Measurements from ENCODE around the gene MAOB. TPM values are rescaled to one million over a fixed set of nuclear protein-coding genes. Genes with fewer than 3 reads are reported as not detected.
A peak's percentile ranks its signal among the peaks of the same experiment; 100 is the strongest.
"Not testable (repeated sequence)": the region's sequence is repeated elsewhere in the genome, so short reads cannot be mapped to it uniquely, and the experiment has no call there.

Gene MAOB
- 100 to 1,000 TPM in 1 of 4 donors, 10 to 100 TPM in 3; 32.9 to 131 (median 58.2) TPM for total RNA-seq

- H3K4me1 ChIP-seq = no peaks in the 10 kb centered on the region
- DNase-seq = peak; percentile 43 to 54
Observed at GRCh38 chrX:43882294-43882681, at the start of gene MAOB. TSS of gene MAOB (minus strand) at chrX:43882450. CDS start at chrX:43882299, 151 bp downstream.

GRCh38 chrX:43922032-43922431 lies 39.8 kb upstream of the MAOB start:
- intact Hi-C loops (cut with DNase I; ENCODE audit: low total_unique reads); H3K9me3 ChIP-seq; H3K27ac ChIP-seq; DNase-seq; H3K27me3 ChIP-seq; H3K36me3 ChIP-seq; H3K4me3 ChIP-seq; H3K4me1 ChIP-seq: not testable (repeated sequence)

More at GRCh38 chrX:43882294-43882681, at the start of gene MAOB:
- TF ChIP-seq POLR2A (IDR thresholded peaks at IDR 0.05) (peak in 1 of 2 donors; percentile 41), CTCF (IDR thresholded peaks at IDR 0.05) (no peak)
- Histone ChIP-seq H3K27ac (peak within 1 kb of the TSS; percentile 72 to 84), H3K36me3 (no peaks in the 10 kb centered on the region), H3K9me3 (no peaks in the 10 kb centered on the region), H3K4me3 (peak within 1 kb of the TSS; percentile 46 to 57), H3K27me3 (no peaks in the 10 kb centered on the region)
- intact Hi-C loops (cut with DNase I; ENCODE audit: low total_unique reads) = no loop called here

- DNase-seq; H3K4me3 ChIP-seq; H3K36me3 ChIP-seq; intact Hi-C loops (cut with DNase I; ENCODE audit: low total_unique reads); H3K27ac ChIP-seq; H3K4me1 ChIP-seq; H3K27me3 ChIP-seq; H3K9me3 ChIP-seq: not testable (repeated sequence)
Observed at GRCh38 chrX:43910772-43911171, 28.5 kb upstream of the MAOB start.

- Histone ChIP-seq H3K9me3 (no peaks in the 10 kb centered on the region), H3K36me3 (no peaks in the 10 kb centered on the region), H3K27me3 (no peaks in the 10 kb centered on the region), H3K4me3 (no peak overlapping the region), H3K27ac (no peak overlapping the region), H3K4me1 (no peaks in the 10 kb centered on the region)
- no peak for TF ChIP-seq CTCF (IDR thresholded peaks at IDR 0.05)
- no peak for TF ChIP-seq POLR2A (IDR thresholded peaks at IDR 0.05)
- intact Hi-C loops (cut with DNase I; ENCODE audit: low total_unique reads) = no loop called here
- DNase-seq = no peak
Observed at GRCh38 chrX:43910012-43910411, 27.8 kb upstream of the MAOB start.

GRCh38 chrX:43909141-43909540 lies 26.9 kb upstream of the MAOB start:
- no peaks in the 10 kb centered on the region for H3K4me1 ChIP-seq
- no peak for DNase-seq
- no peaks in the 10 kb centered on the region for H3K36me3 ChIP-seq
- H3K27me3 ChIP-seq = no peaks in the 10 kb centered on the region
- no peak overlapping the region for H3K4me3 ChIP-seq
- no peak overlapping the region for H3K27ac ChIP-seq
- no peaks in the 10 kb centered on the region for H3K9me3 ChIP-seq
- intact Hi-C loops (cut with DNase I; ENCODE audit: low total_unique reads) = no loop called here
- TF ChIP-seq CTCF (IDR thresholded peaks at IDR 0.05) (no peak), POLR2A (IDR thresholded peaks at IDR 0.05) (no peak)

GRCh38 chrX:43899878-43900815 lies 17.9 kb upstream of the MAOB start:
- Histone ChIP-seq H3K27ac (no peak overlapping the region), H3K27me3 (no peaks in the 10 kb centered on the region), H3K36me3 (no peaks in the 10 kb centered on the region), H3K4me3 (no peak overlapping the region), H3K9me3 (no peaks in the 10 kb centered on the region), H3K4me1 (no peaks in the 10 kb centered on the region)
- intact Hi-C loops (cut with DNase I; ENCODE audit: low total_unique reads) = no loop called here
- no peak for DNase-seq
- TF ChIP-seq POLR2A (IDR thresholded peaks at IDR 0.05) = no peak
- TF ChIP-seq CTCF (IDR thresholded peaks at IDR 0.05) = no peak
